IPS-18c (cell line): ENCODE results near the gene HIGD1B.

ENCODE experiments used
- H3K4me3 ChIP-seq: 2 replicates; pipeline ENCODE4 v1.7.0; 2013; ENCODE audit warnings: low read depth, mild to moderate bottlenecking, low read length, moderate library complexity; ENCODE audit not compliant: insufficient read depth
- H3K9me3 ChIP-seq: one replicate; pipeline ENCODE4 v1.6.1; 2013; ENCODE audit warnings: mild to moderate bottlenecking, low read length, moderate library complexity; ENCODE audit not compliant: control insufficient read depth, insufficient read depth

The HIGD1B gene

DNA sequence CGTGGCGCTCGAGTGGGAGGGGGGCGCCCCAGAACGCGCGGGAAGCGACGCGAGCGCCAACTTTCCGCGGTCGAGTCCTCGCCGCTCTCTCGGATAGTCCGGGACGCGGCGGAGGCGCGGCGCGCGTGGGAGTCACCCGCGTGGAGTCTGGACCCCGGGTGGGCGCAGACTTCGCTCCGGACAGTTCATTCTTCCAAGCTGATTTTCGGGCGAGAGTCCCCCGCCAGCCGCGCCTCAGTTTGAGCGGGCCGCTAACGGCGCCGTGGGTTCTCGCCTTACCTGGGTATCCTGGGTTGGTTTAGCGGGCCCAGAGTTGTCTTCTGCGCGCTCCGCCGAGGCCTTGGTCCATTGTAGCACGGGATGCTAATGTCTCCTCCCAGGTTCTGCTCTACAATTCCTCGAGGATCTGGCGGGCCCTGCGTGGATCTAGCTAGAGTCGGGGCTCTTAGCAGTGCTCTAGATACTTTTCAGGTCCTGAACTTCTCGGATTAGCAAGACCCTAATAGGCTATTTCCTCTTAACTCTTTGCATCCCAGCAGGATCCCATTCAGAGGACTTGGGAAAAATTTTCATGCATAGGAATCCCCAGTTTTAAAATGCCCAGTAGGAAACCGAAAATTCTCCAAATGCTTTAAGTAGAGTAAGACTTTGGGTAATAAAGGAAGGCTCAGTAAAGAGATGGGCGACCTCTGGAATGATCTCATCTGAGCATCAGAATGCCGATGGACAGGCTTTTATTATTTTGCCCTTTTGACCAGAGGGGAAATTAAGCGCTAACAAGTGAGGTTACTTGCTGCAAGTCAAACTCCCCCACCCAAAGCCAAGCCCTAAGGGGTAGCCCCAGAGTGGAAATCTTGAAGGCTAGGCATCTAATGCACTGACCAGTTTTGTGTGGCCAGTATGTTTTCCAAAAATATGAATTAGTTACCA, 17.1 kb upstream of the HIGD1B start:
- peak overlapping the region; percentile 76 for H3K4me3 ChIP-seq
- peaks cover 2% of the 10 kb centered on the region for H3K9me3 ChIP-seq

DNA sequence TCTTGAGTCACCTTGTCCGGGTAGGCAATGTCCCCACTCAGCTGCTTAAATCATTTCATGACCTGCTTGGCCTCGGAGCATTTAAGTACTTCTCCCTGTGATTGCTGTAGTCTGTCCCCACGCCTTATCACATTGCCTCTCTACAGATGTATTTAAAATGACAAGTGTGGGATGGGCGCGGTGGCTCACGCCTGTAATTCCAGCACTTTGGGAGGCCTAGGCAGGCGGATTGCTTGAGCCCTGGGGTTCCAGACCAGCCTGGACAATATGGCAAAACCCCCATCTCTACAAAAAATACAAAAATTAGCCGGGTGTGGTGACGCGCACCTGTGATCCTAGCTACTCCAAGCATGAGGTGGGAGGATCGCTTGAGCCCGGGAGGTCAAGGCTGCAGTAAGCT, 16.3 kb upstream of the HIGD1B start:
- Histone ChIP-seq H3K4me3 (peak overlapping the region; percentile 76; the same call in 1 of the 2 replicates), H3K9me3 (peaks cover 2% of the 10 kb centered on the region)

DNA sequence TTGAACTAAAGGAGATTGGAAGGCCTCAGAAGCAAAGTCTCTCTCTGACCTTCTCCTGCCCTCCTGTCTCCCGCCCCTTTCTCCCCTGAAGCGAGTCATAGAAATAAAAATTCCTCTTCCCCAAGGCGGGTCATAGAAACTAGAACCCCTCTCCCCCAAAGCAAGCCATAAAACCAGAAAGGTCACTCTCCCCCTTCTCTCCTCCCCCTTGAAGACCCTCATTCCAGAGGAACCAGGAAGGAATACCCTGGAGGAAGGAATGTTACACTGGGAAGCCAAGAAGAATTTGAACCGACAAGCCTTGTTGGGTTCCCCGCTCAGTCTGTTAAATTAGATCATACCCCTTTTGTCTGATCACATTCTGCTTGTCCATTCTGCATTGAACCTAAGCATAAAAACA, 14.9 kb upstream of the HIGD1B start:
- H3K9me3 ChIP-seq: peaks cover 2% of the 10 kb centered on the region
- H3K4me3 ChIP-seq: no peak overlapping the region

DNA sequence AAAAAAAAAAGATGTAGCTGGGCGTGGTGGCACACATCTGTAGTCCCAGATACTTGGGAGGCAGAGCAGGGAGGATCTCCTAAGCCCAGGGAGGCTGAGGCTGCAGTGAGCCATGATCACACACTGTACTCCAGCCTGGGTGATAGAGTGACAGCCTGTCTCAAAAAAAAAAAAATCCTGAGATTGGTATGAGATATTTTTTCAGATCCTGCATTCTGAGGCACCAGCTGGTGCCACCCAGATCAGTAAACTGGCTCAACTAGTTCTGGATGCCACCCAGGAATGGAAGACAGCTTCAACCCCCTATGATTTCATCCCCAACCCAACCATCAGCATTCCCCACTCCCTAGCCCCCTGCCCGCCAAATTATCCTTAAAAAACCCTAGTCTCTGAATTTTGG, 10.5 kb upstream of the HIGD1B start:
- Histone ChIP-seq H3K9me3 (peaks cover 2% of the 10 kb centered on the region), H3K4me3 (no peak overlapping the region)

DNA sequence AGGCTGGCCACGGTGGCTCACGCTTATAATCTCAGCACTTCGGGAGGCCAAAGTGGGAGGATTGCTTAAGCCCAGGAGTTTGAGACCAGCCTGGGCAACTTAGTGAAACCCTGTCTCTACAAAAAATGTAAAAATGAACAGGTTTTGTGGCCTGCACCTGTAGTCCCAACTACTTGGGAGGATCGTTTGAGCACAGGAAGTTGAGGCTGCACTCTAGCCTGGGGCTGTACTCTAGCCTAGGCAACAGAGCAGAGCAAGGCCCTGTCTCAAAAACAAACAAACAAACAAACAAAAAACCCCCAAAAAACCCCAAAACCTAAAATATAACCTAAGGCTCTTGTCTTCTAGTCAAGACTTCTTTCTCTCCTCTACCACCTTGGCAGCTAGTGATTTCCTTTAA, 7.4 kb upstream of the HIGD1B start:
- Histone ChIP-seq H3K4me3 (no peak overlapping the region), H3K9me3 (peaks cover 2% of the 10 kb centered on the region)

DNA sequence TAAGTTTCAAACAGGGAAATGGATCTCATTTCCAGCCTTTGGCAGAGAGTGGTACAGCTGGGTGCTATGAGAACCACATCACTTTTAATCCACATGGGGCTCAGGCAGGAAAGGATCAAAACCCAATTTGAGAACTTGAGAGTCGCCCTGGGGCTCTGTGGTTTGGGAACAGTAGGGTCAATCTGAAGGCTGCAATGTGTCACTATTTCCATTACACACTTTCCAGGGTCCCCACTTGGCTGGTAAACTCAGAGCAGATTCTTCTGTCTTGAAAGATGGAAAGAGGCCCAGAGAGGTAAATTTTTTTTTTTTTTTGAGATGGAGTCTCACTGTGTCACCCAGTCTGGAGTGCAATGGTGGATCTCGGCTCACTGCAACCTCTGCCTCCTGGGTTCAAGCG, 6.7 kb upstream of the HIGD1B start:
- Histone ChIP-seq H3K4me3 (no peak overlapping the region), H3K9me3 (peaks cover 2% of the 10 kb centered on the region)

DNA sequence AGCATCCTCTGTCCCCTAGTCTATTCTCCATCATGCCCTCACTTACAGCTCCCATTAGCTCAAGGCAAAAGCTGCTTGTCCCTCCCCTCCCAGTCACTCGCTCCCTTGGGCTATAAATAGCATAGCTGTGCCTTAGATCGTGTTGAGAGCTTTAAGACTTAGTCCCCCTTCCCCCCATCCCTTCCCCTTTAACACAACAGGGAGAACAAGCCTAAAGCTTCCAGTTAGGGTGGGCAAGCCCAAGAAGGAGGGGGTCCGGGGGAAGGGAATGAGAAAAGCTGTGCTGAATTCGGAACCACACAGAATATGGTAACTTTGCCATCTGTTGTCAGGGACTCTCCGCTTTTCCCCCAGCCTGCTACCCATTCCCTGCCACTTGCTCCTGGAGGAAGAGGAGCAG, 4.9 kb upstream of the HIGD1B start:
- no peak overlapping the region for H3K4me3 ChIP-seq
- H3K9me3 ChIP-seq: peaks cover 2% of the 10 kb centered on the region

DNA sequence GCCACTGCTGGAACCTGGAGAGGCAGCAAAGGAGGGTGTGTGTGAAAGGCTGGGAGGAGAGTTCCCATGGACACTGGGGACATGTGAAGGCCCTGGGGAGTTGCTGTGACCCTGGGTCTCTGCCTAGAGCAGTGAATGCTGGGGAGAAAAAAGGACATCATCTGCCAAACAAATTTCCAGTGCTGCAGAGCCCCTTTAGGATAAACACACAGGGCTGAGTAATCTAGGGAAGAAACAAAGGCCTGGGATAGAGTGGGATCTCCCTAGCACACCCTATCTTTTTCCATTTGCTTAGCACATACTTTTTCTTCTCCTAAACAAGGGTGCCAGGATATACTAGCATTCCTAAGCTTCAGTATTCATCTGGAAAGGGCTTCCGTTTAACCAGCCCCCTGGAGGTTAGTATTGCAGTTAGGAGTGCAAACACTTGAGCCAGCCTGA, 3.3 kb upstream of the HIGD1B start:
- no peak overlapping the region for H3K4me3 ChIP-seq
- no peaks in the 10 kb centered on the region for H3K9me3 ChIP-seq

DNA sequence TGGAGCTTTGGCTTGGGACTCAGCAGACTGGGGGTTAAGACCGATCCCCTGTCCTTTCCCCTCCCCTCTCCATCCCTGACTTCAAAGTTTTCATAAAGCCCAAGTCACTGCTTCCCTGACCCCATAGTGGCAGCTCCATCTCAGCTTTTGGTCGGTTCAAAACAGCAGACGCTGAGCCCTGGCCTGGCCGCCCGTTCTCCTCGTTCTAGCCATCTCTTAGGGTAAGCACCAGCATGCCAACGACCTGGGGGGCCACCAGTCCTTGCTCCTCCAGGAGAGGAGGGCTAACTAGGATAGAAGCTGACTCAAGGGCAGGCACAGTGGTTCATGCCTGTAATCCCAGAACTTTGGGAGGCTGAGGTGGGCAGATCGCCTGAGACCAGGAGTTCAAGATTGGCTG, 1.5 kb upstream of the HIGD1B start:
- Histone ChIP-seq H3K9me3 (no peaks in the 10 kb centered on the region), H3K4me3 (no peak overlapping the region)

DNA sequence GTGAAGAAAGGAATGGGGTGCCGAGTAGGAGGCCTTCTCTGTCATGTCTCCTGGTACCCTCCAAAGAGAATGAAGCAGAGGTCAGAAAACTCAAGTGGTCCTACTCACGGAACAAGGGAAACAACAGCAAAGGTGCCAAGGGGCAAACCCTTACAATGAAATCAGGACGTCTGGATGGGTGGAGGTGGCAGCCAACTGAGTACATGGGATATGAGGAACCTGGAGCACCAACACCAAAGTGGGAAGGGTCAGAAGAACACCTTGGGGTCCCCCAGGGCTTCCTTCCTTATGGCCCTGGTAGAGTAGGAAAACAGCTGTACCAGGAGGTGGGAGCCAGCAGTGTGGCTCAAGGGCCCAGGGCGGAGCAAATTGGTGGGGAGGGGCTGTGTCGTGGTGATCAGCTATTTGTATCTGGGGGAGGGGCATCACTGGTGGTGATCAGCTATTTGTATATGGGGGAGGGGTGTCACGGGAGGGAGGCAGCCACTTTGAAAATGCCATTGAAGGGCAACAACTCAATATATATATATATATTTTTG, 643 bp downstream of the HIGD1B start:
- Histone ChIP-seq H3K9me3 (no peaks in the 10 kb centered on the region), H3K4me3 (no peak overlapping the region)

DNA sequence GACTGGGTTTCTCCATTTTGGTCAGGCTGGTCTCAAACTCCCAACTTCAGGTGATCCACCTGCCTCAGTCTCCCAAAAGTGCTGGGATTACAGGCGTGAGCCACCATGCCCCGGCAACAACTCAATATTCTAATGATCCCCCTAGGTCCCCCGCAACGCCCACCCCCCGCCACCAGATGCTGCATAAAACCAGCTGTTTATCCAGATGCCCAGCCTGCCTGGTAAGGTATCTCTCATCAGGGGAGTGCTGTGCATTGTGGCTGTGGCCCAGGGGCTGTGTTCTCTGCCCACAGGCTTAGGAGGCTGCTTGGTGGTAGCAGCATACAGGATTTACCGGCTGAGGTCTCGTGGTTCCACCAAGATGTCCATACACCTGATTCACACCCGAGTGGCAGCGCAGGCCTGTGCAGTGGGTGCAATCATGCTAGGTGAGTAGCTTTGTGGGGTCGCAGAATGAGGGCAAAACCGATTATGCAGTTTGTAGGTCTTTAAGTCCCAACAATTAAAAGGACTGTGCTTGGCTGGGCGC, 1.3 kb downstream of the HIGD1B start:
- Histone ChIP-seq H3K4me3 (no peak overlapping the region), H3K9me3 (no peaks in the 10 kb centered on the region)

DNA sequence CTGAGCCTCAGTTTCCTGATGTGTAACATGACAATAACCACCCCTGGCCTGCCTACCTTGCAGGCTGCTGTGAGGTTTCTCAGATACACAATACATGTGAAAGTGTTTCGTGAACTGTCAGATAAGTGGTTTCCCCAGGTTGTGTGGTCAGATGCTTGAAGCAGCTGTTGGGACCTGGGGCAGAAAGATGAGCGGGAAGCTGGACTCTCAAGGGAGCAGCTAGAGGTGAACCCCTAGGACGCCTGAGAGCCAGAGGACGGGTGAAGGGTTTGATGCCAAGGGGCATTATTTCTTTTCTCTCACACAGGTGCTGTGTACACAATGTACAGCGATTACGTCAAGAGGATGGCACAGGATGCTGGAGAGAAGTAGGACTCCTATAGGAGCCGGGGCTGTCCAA, 2.3 kb downstream of the HIGD1B start:
- H3K4me3 ChIP-seq: no peak overlapping the region

DNA sequence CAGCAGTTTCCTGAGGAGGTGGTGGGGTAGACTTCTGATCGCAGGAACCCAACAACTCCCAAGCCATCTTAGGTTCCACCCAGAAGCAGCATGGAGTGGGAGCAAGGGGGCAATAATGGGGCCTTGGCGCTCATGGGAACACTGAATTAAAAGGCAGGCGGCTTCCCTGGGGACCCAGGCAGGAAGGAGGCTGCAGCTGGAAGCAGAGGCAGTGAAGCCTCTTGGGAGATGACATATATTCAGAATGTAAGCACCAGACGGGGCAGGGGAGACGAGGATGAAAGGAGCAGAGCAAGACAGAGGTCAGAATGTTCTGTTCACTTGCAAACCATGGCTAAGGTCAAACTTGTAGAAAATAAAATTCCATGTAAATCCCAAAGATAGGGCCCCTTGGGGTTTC, 2.9 kb downstream of the HIGD1B start:
- Histone ChIP-seq H3K4me3 (no peak overlapping the region), H3K9me3 (no peaks in the 10 kb centered on the region)

More for the DNA sequence above, 2.3 kb downstream of the HIGD1B start:
- no peaks in the 10 kb centered on the region for H3K9me3 ChIP-seq

DNA sequence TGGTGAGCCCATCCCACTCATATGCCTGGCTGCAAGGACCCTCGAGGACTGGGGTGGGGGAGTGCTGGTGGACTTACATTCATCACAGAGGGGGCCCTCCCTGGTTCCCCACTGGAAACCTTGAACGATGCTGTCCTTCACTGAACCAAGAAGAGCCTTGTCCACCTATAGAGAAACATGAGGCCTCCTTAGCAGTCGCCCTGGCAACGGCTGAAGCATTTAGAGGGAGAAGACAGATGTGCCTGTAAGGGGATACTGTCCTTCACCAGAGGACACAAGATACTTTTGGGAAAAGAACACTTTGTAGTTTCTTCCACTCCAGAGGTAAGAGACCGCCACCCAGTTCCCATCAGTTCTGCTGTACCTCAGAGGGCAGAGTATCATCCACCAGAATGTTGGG, 6.5 kb downstream of the HIGD1B start:
- H3K4me3 ChIP-seq: no peak overlapping the region

DNA sequence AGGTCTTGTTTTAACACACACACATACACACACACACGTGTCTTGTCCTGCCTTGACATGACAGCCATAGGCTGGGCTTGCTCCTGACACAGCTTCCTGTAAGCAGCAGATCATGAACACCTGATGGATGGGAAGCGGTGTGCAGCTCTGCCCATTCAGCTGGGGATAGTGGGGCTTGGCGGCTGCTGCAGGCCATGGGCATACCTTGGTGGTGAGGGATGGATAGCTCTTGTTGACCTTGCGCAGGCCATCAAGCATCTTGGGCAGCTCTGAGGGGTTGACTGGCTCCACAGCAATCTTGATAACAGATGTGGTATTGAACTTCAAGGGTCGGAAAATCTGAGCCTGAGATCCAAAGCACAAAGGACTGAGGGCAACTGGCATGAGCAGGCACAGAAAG, 12.0 kb downstream of the HIGD1B start:
- Histone ChIP-seq H3K4me3 (no peak overlapping the region), H3K9me3 (no peaks in the 10 kb centered on the region)

More for the DNA sequence above, 6.5 kb downstream of the HIGD1B start:
- no peaks in the 10 kb centered on the region for H3K9me3 ChIP-seq

DNA sequence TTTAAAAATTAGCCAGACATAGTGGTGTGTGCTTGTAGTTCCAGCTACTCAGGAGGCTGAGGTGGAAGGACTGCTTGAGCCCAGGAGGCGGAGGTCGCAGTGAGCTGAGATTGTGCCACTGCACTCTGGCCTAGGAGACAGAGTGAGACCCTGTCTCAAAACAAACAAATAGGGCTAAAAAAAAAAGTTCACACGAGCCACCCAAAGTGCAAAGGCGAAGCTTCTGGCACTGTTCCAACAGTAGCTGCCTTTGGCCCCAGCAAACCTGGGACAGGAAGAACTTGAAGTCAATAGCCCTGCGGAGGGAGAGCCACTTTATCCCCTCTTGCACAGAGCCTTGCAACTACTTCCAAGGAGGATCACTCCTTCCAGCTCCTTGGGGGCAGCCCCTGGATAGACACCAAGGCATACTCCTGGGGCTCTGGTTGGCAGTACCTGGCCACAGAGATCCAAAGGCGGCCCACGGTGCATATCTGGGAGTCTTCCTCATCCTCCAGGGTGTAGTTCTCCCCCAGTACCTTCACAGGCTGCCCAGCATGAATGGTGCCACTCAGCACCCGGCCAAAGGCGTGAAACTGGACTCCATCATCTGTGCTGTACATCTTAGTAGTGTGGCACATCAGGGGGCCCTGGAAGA, 14.7 kb downstream of the HIGD1B start:
- Histone ChIP-seq H3K4me3 (no peak overlapping the region), H3K9me3 (no peaks in the 10 kb centered on the region)

DNA sequence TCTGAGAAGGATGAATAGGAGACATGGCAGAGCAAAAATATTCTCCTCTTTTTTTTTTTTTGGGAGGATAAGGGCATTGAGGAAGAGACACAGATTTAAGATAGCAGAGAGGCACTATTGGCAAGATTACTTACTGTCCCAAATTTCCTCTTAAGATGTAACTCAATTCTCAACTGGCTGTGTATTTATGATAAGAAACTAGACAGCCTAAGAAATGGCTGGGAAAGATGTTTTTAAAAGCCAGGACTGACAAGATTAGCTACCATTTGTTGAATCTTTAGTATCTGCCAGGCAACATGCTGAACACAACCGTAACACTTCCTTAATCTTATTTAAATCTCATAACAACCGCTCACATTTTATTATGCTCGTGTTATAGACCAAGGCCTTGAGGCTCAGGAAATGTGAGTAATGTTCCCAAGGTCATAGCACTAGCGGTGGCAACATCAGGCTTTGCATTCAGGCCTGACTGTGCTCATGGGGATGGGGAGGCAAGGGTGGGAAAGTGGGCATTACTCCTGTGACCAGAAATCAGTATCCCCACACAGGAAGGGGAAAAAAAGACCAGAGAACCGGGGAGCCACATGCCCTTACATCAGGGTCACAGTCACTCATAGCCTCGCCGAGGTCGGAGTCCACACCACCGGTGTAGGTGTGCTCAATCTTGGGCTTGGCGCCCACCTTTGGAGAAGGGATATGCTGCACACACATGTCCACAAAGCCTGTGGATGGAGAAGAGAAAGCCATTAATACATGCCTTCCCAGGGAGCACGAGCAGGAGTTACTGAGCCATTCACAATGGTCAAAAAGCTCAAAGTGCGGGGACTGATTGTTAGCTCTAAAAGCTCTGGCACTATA, 15.6 kb downstream of the HIGD1B start:
- Histone ChIP-seq H3K4me3 (no peak overlapping the region), H3K9me3 (no peaks in the 10 kb centered on the region)
